ENCODE measurements around the gene DYNLL2.
"Not testable (repeated sequence)": the region's sequence is repeated elsewhere in the genome, so short reads cannot be mapped to it uniquely, and the experiment has no call there.

The DYNLL2 gene

DNA sequence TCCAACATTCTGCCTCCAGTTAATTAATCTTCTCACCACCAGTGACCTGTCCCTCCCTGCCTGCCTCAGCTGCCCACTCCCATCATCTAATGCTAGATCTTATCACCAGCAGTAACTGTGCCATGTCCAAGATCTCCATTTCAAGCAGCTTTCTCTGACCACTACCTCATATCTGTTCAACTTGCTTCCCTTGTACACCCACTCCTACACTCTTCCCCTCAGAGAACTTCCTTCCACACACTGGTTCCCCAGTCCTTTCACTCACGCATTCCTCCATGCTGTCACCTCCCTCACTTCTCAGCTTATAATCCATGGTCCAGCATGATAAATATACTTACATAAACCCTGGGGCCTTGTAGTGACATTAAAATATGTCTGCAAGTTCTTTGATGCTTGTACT, 31.8 kb upstream of the DYNLL2 start:
- Histone ChIP-seq H3K4me3 (ENCODE audit: low read length) (no peak overlapping the region), H3K9ac (ENCODE audit: low read depth, low read length) (no peak overlapping the region), H3K27me3 (ENCODE audit: control insufficient read depth, insufficient read depth, low read length) (peaks cover 52% of the 10 kb centered on the region), H3K36me3 (ENCODE audit: insufficient read depth, low read length) (no peaks in the 10 kb centered on the region), H3K9me3 (replicated peaks; ENCODE audit: low read length) (no peaks in the 10 kb centered on the region), H3K4me2 (ENCODE audit: low read length) (no peak overlapping the region), H3K4me1 (ENCODE audit: control insufficient read depth, insufficient read depth, low read length) (no peaks in the 10 kb centered on the region)

DNA sequence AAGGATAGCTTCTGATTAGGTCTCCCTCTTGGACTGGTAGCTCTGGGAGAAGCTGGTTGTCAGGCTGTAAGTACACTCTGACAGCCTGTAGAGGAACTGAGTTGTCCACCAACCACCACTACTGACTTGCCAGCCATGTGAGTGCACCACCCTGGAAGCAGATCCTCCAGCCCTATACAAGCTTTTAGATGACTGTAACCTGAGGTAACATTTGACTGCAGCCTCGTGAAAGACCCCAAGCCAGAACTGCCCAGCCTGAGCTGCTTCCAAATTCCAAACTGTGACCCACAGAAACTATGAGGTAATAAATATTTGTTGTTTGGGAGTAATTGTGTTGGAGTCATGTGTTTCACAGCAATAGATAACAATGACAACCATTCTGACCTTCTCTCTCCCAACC, 30.8 kb upstream of the DYNLL2 start:
- Histone ChIP-seq H3K36me3 (ENCODE audit: insufficient read depth, low read length) (no peaks in the 10 kb centered on the region), H3K4me3 (ENCODE audit: low read length) (no peak overlapping the region), H3K4me2 (ENCODE audit: low read length) (no peak overlapping the region), H3K9me3 (replicated peaks; ENCODE audit: low read length) (no peaks in the 10 kb centered on the region), H3K4me1 (ENCODE audit: control insufficient read depth, insufficient read depth, low read length) (no peaks in the 10 kb centered on the region), H3K9ac (ENCODE audit: low read depth, low read length) (no peak overlapping the region), H3K27me3 (ENCODE audit: control insufficient read depth, insufficient read depth, low read length) (peaks cover 51% of the 10 kb centered on the region)

DNA sequence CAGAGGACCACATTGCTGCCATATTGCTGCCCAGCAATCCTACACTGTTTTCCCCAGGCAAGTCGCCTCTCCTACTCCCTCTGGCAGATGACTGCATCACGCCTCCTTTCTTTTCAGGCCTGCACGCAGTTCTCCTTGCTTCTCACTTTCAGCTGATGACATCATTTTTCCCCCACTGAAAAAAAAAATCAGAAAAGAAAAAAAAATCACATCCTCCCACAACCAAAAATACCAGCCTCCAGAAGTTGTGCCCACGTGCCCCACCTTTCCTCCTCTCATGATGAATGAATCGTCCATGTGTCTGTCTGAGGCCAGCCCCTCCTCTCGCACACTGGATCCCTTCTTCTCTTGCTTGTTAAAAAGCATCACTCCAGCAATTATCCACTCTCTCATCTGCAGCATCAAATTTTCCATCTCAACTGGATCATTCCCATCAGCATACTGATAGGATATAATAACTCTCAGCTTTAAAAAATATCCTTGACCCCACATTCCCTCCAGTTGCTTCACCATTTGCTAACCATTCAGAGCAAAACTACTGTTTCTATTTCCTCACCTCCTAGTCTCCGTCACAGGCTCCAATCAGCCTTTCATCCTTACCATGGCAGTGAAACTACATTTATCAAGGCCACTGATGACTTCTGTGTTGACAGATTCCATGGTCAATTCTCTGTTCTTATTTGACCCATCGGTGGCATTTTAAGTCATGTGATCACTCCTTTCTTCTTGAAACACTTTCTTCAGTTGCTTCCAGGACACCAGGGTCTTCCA, 30.1 kb upstream of the DYNLL2 start:
- Histone ChIP-seq H3K4me3 (ENCODE audit: low read length) (no peak overlapping the region), H3K4me2 (ENCODE audit: low read length) (no peak overlapping the region), H3K27me3 (ENCODE audit: control insufficient read depth, insufficient read depth, low read length) (peaks cover 51% of the 10 kb centered on the region), H3K9me3 (replicated peaks; ENCODE audit: low read length) (no peaks in the 10 kb centered on the region), H3K36me3 (ENCODE audit: insufficient read depth, low read length) (no peaks in the 10 kb centered on the region), H3K4me1 (ENCODE audit: control insufficient read depth, insufficient read depth, low read length) (no peaks in the 10 kb centered on the region), H3K9ac (ENCODE audit: low read depth, low read length) (no peak overlapping the region)

DNA sequence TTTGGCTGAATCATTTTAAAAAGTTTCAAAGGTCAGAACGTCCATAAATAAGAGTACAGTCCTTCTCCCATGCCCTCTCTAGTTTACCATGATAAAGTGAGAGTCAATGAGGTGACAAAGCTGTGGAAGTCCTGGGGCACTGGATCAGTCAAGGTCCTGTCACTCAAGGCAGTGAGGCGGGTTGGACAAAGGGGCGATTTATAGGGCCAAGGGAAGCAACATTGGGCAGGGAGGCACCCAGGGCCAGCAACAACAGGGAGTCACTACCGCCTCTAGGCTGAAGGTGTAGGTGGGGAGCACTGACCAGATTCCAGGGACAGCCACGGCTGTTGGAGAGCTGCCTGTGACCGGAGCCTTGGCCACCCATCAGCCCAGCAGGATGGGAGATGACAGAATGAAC, 28.6 kb upstream of the DYNLL2 start:
- Histone ChIP-seq H3K4me3 (ENCODE audit: low read length) (no peak overlapping the region), H3K9ac (ENCODE audit: low read depth, low read length) (no peak overlapping the region), H3K27me3 (ENCODE audit: control insufficient read depth, insufficient read depth, low read length) (peaks cover 52% of the 10 kb centered on the region), H3K4me2 (ENCODE audit: low read length) (no peak overlapping the region), H3K9me3 (replicated peaks; ENCODE audit: low read length) (no peaks in the 10 kb centered on the region), H3K36me3 (ENCODE audit: insufficient read depth, low read length) (no peaks in the 10 kb centered on the region), H3K4me1 (ENCODE audit: control insufficient read depth, insufficient read depth, low read length) (no peaks in the 10 kb centered on the region)

DNA sequence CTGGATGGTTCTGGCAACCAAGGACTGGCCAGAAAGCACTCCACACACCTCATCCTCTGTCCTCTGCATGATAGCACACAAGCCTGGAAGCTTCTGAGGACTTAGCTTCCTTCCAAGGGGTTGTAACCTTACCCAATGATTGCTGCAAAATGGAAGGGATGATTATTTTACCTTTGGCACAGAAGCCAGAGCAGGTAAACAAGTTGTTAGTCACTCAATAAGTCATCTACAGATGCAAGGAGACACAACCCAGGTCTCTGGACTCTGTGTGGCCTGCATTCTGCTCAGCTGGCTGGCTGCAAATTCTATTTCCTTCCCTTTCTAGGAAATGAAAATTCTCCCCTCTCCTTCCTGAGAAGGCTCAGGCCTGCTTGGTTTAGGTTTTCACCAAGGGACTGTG, 26.7 kb upstream of the DYNLL2 start:
- Histone ChIP-seq H3K4me2 (ENCODE audit: low read length) (no peak overlapping the region), H3K9ac (ENCODE audit: low read depth, low read length) (no peak overlapping the region), H3K9me3 (replicated peaks; ENCODE audit: low read length) (no peaks in the 10 kb centered on the region), H3K36me3 (ENCODE audit: insufficient read depth, low read length) (no peaks in the 10 kb centered on the region), H3K27me3 (ENCODE audit: control insufficient read depth, insufficient read depth, low read length) (peaks cover 57% of the 10 kb centered on the region), H3K4me1 (ENCODE audit: control insufficient read depth, insufficient read depth, low read length) (no peaks in the 10 kb centered on the region), H3K4me3 (ENCODE audit: low read length) (no peak overlapping the region)

DNA sequence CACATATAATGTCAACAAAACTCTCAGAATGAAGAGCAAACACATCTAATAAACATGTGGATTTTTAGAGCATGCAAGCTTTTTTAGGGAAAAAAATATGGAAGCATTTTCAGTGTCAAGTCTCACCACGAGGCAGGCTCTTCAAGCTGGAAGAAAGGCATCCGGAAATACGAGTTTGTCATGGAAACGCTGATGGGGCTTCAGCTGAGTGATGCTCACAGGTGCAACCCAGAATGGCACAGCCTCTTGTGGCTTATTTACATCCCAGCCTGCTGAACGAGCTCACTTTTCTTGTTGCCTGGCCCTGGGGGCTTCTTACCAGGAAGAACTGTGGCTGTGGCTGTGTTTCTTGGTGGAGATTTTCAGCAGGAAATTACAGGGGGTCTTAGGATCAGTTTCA, 24.1 kb upstream of the DYNLL2 start:
- Histone ChIP-seq H3K9me3 (replicated peaks; ENCODE audit: low read length) (no peaks in the 10 kb centered on the region), H3K4me1 (ENCODE audit: control insufficient read depth, insufficient read depth, low read length) (no peaks in the 10 kb centered on the region), H3K36me3 (ENCODE audit: insufficient read depth, low read length) (no peaks in the 10 kb centered on the region), H3K9ac (ENCODE audit: low read depth, low read length) (no peak overlapping the region), H3K27me3 (ENCODE audit: control insufficient read depth, insufficient read depth, low read length) (peaks cover 48% of the 10 kb centered on the region), H3K4me3 (ENCODE audit: low read length) (no peak overlapping the region), H3K4me2 (ENCODE audit: low read length) (no peak overlapping the region)

DNA sequence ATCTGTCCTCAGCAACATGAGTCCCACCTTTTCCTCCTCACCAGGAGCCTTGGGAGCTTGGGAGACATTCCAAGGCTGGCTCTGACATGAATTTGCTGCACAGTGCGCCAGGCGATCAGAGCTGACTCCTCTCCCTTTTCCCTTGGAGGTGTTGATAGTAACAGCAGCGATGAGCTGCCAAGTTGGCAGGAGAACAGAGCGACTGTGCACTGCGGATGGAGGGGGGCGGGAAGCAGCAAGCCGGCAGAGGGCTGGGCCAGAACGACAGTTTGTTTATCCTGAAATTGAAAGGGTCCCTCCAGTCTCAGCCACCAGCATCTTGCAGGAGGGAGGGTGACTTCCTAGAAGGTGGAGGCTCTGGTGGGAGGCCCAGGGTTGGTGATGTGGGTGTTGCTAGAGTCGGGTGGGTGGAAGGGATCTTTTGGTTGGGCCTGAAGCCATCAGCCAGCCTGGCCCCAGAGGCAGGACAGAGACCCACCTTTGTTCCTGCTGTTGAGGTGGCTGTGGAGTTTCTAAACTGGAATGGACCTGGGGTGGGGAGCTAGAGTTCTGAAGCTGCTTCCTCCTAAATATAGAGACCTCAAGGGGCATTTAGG, 22.5 kb upstream of the DYNLL2 start:
- no peak overlapping the region for H3K4me3 ChIP-seq (ENCODE audit: low read length)
- H3K4me1 ChIP-seq (ENCODE audit: control insufficient read depth, insufficient read depth, low read length): no peaks in the 10 kb centered on the region
- peaks cover 56% of the 10 kb centered on the region for H3K27me3 ChIP-seq (ENCODE audit: control insufficient read depth, insufficient read depth, low read length)
- H3K4me2 ChIP-seq (ENCODE audit: low read length): no peak overlapping the region
- H3K36me3 ChIP-seq (ENCODE audit: insufficient read depth, low read length): no peaks in the 10 kb centered on the region
- no peaks in the 10 kb centered on the region for H3K9me3 ChIP-seq (replicated peaks; ENCODE audit: low read length)
- no peak overlapping the region for H3K9ac ChIP-seq (ENCODE audit: low read depth, low read length)

DNA sequence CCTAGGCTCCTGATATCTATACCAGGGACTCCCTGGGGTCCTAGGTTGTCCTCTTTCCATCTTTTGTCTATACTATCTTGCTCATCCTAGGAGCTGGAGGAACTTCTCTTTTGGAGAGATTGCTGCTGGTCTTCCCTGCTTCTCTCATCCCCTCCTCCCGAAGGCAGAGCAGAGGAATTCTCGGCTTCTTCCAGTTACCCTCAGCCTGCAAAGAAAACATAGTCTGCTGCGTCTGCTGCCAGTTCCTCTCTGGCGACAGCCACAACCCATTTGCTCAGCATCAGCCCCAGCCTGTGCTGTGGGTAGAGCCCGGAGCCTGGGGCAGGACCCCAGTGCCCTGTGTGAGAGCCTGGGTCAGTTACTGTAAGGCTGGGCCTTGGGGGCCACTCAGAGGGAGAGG, 21.5 kb upstream of the DYNLL2 start:
- Histone ChIP-seq H3K9me3 (replicated peaks; ENCODE audit: low read length) (no peaks in the 10 kb centered on the region), H3K36me3 (ENCODE audit: insufficient read depth, low read length) (no peaks in the 10 kb centered on the region), H3K4me2 (ENCODE audit: low read length) (no peak overlapping the region), H3K4me3 (ENCODE audit: low read length) (no peak overlapping the region), H3K9ac (ENCODE audit: low read depth, low read length) (no peak overlapping the region), H3K27me3 (ENCODE audit: control insufficient read depth, insufficient read depth, low read length) (peaks cover 61% of the 10 kb centered on the region), H3K4me1 (ENCODE audit: control insufficient read depth, insufficient read depth, low read length) (no peaks in the 10 kb centered on the region)

DNA sequence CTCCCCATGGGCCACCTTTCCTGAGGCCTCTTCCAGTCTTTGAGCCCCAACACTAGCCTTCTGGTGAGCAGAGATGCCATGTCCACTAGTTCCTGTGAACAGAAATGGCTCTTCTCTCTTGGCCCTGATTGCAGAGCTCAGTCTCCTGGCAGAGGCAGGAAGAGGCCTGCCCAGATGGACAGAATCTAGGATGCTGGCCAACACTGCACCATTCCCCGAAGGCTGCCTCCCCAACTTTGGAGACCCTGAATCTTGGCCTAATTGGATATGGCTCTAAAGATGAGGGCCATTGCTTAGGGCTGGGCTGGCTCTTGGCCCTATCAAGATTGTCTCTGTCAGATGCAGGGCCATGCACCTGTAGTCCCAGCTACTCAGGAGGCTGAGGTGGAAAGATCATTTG, 18.0 kb upstream of the DYNLL2 start:
- Histone ChIP-seq H3K36me3 (ENCODE audit: insufficient read depth, low read length) (no peaks in the 10 kb centered on the region), H3K4me2 (ENCODE audit: low read length) (no peak overlapping the region)

DNA sequence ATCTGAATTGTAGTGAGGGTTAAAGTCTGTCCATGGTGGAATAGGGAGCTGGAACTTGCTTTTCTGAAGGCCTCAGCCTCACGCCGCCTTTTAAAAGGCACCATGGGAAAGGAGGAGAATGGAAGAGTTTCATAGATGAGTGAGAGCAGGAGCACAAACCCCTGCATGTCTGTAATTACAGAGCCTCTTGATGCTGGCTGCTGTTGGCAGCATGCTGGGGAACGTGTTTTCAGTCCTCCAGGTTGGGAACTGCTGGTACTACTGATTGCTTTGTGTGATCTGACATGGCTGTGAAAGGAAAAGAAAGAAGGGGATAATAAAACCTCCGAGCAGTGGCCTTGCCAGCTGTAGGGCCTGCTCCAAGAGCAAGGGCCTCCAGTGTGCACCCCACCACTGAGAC, 16.8 kb upstream of the DYNLL2 start:
- H3K4me1 ChIP-seq (ENCODE audit: control insufficient read depth, insufficient read depth, low read length): no peaks in the 10 kb centered on the region
- no peak overlapping the region for H3K9ac ChIP-seq (ENCODE audit: low read depth, low read length)
- H3K9me3 ChIP-seq (replicated peaks; ENCODE audit: low read length): no peaks in the 10 kb centered on the region
- no peak overlapping the region for H3K4me2 ChIP-seq (ENCODE audit: low read length)
- H3K4me3 ChIP-seq (ENCODE audit: low read length): no peak overlapping the region
- no peaks in the 10 kb centered on the region for H3K36me3 ChIP-seq (ENCODE audit: insufficient read depth, low read length)
- H3K27me3 ChIP-seq (ENCODE audit: control insufficient read depth, insufficient read depth, low read length): peaks cover 59% of the 10 kb centered on the region

More for the DNA sequence above, 18.0 kb upstream of the DYNLL2 start:
- no peaks in the 10 kb centered on the region for H3K9me3 ChIP-seq (replicated peaks; ENCODE audit: low read length)
- H3K9ac ChIP-seq (ENCODE audit: low read depth, low read length): no peak overlapping the region
- H3K4me1 ChIP-seq (ENCODE audit: control insufficient read depth, insufficient read depth, low read length): no peaks in the 10 kb centered on the region
- no peak overlapping the region for H3K4me3 ChIP-seq (ENCODE audit: low read length)
- peaks cover 59% of the 10 kb centered on the region for H3K27me3 ChIP-seq (ENCODE audit: control insufficient read depth, insufficient read depth, low read length)

DNA sequence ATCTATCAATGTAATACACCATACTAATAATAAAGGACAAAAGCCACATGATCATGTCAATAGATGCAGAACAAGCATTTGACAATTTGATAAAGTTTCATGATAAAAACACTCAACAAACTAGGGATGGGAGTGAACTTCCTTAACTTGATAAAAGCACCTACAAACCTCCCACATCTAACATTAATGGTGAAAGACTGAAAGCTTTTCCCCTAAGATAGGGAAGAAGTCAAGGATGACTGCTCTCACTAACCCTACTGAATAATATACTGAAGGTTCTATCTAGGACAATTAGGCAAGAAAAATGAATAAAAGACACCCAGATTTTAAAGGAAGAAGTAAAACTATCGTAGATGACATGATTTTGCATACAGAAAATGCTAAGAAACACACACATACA, 10.4 kb upstream of the DYNLL2 start:
- Histone ChIP-seq H3K4me1 (ENCODE audit: control insufficient read depth, insufficient read depth, low read length) (no peaks in the 10 kb centered on the region), H3K4me3 (ENCODE audit: low read length) (no peak overlapping the region), H3K9ac (ENCODE audit: low read depth, low read length) (no peak overlapping the region), H3K27me3 (ENCODE audit: control insufficient read depth, insufficient read depth, low read length) (peaks cover 58% of the 10 kb centered on the region), H3K36me3 (ENCODE audit: insufficient read depth, low read length) (no peaks in the 10 kb centered on the region), H3K9me3 (replicated peaks; ENCODE audit: low read length) (no peaks in the 10 kb centered on the region), H3K4me2 (ENCODE audit: low read length) (no peak overlapping the region)

DNA sequence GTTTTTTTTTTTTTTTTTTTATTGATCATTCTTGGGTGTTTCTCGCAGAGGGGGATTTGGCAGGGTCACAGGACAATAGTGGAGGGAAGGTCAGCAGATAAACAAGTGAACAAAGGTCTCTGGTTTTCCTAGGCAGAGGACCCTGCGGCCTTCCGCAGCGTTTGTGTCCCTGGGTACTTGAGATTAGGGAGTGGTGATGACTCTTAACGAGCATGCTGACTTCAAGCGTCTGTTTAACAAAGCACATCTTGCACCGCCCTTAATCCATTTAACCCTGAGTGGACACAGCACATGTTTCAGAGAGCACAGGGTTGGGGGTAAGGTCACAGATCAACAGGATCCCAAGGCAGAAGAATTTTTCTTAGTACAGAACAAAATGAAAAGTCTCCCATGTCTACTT, 10.0 kb upstream of the DYNLL2 start:
- H3K4me2 ChIP-seq (ENCODE audit: low read length); H3K36me3 ChIP-seq (ENCODE audit: insufficient read depth, low read length); H3K4me1 ChIP-seq (ENCODE audit: control insufficient read depth, insufficient read depth, low read length); H3K9me3 ChIP-seq (replicated peaks; ENCODE audit: low read length); H3K4me3 ChIP-seq (ENCODE audit: low read length); H3K9ac ChIP-seq (ENCODE audit: low read depth, low read length): not testable (repeated sequence)
- H3K27me3 ChIP-seq (ENCODE audit: control insufficient read depth, insufficient read depth, low read length): peaks cover 58% of the 10 kb centered on the region

Measured in skeletal muscle satellite cell (primary cell).